Posterior cingulate gyrus (tissue), 11 donors: ENCODE results near the gene RBM18.

ENCODE experiments used
- DNase-seq, 10 donors: peaks; one replicate each; pipeline versions ENCODE4 v3.0.0 to v3.0.0-alpha.2; 2020 to 2021; ENCODE audit warnings: mixed read lengths in 3 of 10
- intact Hi-C: fragments of 100-400 bp; cut with DNase I; formaldehyde crosslinking; loops from one replicate; pipeline ENCODE4 v1.15.1; 2023

Gene RBM18

DNA sequence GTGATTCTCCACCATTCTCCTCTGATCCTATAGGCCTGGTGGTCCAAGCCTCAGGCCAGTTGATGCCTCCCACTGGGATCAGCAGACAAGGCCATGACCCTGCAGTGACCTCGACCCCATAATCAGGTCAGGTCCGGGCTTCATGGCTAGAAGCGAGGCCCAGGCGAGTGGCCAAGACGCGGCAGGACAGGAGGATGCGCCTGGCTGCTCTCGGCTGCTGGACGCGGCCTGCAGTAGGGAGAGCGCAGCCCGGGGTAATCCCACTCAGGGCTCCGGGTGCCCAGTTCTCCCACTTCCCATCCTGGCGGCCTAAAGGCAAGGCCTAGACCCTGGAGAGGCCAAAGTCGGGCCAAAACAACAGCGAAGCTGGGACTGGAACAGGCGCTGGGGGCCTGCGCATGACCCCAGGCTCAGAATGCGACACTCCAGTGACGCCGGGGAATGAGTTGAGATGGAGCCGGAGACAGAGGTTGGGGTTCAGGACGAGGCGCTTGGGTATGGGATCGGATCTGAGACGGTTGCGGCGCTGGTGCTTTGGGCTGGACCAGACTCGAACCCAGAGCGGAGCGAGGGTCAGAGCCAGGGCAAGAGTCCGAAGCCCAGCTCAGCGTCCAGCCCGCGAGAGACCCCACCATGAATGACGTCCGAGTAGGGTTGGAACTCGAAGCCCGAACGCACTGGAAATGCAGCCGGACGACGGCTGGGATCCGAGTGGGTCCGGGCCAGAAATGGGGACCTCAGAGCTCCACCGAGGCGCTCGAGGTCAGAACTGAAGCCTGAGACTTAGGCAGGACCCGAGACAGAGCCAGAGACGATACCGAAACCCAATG lies 39.1 kb downstream of the RBM18 start:
- no peak for DNase-seq
- intact Hi-C loops = no loop called here

DNA sequence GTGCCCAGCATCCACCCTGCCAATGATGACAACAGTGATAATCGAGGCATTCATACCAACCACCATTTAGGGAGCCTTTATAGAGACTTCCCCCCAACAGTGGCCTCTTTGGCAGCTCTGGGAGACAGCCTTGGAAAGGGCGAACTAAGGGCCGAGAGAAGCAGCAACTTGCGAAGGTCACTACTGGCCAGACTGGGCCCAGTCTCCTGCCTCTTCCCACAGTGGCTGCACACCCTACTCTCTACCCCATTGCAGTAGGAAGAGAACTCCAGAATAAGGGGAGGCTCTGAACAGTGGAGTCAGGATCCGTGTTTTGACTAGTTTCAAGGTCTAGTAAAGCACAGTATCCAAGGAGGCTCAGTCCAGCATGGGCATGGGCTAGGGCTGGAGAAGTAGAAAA lies 41.2 kb downstream of the RBM18 start:
- no peak for DNase-seq
- intact Hi-C loops = no loop called here

DNA sequence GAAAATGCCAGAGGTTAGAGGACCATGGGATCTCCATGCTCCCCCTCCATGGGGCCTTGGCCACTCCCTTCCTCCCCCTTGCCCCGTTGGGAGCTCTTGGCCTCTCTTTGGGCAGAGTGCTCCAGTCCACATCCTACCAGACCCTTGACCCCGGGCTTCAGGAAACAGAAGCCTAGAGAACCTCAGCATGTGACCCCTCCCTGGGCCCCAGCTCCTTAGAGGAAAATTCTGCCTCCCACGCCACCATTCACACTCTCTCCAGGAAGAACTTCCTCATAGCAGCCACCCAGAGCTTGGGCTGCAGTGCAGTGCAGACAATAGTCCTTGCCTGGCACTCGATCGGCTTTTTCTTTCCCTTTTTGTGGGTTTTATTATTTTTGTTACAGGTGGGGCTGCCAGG lies 41.8 kb downstream of the RBM18 start:
- intact Hi-C loops = no loop called here
- no peak for DNase-seq

DNA sequence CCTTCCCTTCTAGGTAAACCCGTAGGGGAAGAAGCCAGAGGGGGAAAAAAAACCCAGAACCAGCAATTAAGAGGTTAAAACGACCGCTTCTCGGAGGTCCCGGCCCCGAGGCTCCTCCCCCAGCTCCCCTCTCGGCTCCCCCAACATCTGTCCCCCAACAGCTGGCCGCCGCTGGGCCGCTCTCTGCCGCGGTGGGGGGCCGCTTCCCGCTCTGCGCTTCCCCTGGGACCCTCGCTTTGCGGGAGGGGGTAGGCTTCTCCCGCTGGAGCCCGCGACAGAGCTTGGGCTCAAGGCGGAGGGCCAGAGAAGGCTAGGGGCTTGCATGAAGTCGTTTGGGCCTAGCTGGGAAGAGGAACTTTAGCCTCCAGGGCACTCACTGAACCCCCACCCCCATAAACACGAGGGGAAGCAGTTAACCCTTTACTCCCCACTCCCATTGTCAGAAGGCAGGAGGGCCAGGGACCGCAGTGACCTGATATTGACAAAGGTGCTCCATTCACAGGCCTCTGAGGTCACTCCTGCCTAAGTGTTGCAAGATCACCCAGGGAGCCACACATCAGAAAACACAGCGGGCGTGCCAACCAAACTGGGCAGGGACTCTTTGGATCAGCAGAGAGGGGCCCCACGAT lies 43.3 kb downstream of the RBM18 start:
- intact Hi-C loops = no loop called here

DNA sequence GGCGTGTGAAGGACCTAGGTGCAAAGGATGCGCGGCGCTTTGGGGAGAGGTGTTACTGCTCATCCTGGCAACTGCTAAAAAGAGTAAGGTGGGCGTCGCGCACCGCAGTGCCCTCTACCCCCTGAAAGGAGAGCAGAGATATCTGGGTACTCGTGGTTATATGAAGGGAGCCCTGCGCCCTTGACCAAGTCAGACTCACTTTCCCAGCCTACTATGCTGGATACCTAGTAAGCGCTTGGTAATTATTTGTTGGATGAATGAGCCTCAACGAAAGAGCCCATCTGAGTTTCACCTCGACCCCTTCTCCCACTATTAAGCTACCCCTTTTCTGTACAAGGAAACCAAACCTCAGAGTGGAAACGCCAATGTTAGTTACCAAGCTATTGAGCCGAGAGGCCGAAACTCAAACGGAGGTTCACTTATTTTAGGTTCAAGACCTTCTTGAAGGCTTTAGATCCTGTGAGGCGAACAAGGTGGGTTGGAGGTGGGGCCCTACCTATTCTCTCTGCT lies 43.9 kb downstream of the RBM18 start:
- DNase-seq = no peak
- intact Hi-C loops = no loop called here

More for the DNA sequence above, 43.3 kb downstream of the RBM18 start:
- no peak for DNase-seq

DNA sequence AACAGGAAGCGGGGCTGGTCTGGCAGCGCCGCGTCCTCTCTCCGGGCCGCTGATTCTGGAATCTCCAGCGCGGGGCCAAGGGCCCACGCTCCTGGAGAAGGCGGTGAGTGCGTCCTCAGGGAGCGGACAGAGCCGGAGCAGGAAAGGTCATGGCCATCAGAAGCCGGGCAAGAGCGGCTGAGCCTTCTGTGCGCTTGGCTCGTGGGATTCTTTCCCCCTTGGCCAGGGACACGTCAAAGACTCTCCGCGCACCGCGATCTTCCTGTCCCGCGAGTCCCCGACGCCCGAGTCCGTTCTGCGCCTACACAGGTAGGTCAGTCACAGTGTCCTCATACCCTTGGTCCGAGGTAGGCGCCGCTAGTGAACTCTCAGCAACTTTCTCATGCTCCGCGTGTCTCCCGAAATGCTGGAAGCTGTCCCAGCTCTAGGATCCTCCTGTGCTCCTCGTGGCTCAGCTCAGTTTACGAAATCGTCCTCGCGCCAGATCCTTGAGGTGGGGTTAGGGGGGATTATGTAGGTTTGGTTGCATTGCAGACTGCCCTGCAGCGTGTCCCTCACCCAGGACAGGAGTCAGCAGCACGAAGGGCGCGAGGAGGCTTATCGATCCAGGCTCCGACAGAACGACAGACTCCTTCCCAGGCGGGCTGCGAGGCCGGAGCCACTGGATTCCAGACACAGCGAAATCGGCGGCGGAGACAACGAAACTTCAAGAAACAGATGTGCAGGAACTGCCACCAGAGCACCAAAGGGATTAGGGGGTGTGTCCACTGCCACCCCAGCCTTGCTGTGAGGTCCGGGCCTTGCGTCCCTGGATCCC lies 44.6 kb downstream of the RBM18 start:
- DNase-seq = no peak
- intact Hi-C loops = no loop called here

DNA sequence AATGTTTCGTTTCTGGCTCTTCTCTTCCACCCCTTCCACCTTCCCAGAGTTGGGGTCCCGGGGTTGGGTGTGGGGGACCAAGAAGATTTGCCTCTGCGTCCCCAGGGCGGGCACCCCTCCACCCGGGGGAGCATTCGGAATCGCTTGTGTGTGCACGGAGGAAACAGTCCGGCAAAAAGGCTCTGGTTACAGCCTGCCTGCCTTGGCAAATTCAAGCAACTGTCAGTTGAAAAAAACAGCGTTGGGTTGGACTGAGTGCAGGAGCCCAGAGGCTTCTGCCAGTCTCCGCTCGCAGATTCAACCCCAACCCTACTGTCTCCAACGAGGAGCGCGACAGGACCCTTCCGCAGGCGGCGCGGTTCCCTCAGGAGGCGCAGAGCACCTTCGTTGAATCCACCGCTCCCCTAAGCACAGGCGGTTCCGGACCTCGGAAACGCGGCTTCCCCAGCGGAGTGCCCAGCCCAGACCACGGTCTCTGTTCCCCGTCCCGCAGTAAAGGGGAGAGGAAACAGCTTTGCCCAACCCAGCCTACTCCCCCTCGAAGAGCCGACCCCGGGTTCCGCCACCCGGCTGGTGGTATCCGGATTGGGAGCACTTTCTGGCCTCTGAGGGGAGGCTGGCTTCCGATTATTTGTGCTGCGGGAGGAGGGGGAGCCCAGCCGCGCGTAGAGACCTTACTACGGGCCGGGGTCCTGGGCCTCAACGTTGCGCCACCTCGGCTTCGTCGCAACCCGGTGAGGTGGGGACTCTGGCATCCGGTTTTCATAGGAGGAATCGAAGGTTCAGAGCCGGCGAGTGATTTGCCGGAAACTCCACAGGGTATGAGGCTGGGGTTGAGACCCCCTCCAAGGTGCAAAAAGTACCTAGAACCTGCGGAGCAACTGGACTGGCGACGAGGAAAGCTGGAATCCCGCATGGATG lies 45.4 kb downstream of the RBM18 start:
- intact Hi-C loops = no loop called here
- peak in 1 of 10 donors; percentile 71 for DNase-seq

DNA sequence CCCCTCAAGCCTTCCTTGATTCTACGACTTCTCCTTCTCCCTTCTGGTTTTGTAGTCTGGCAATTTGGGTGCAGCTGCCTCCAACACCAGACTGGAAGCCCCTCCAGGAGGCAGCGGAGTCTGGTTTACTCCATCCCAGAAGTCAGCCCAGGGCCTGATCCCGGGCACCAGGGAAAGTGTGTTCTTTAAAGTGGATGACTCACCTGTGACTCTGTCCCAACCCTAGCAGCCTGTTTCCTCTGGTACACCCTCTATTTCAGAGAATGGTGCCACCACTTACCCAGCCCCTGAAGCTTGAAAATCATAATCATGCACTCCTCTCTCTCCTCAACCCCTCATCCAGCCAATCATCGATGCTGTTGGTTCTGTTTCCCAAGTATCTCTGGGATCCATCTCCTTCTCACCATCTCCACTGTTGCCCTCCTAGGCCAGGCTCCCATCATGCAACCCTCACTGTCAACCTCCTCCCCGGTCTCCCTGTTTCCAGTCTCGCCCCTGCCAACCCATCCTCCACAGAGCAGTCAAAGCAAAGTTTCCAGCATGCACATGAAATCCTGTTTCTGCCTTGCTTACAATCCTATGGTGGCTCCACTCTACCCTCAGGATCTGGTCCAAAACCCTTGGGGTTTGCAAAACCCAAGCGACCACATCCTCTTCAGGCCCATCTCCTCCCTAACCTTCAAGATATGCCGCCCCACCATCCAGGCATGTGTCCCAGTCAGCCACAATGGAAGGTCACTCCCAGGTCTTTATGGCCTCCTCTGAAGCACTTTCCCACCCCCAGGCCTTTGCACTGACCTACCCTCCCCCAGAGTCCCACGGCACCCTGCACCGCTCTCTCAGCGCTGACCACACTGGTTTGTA lies 46.3 kb downstream of the RBM18 start:
- intact Hi-C loops = no loop called here
- no peak for DNase-seq

DNA sequence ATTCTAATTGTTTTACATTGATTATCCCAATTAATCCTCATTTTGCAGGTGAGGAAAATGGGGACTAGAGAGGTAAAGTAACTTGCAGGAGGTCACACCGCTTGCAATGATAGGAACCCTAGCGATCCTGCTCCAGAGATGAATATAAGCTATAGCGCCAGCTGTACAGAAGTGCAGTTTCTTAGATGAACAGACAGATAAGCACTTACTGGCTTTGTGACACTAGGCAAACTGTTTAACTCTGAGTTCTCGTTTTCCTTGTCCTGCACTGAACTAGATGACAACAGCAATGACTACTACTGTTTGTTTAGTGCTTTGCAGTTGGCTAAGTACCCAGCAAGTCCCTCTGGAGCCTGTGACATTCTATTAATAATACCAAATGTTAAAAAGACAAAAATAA lies 47.0 kb downstream of the RBM18 start:
- no peak for DNase-seq
- intact Hi-C loops = no loop called here

DNA sequence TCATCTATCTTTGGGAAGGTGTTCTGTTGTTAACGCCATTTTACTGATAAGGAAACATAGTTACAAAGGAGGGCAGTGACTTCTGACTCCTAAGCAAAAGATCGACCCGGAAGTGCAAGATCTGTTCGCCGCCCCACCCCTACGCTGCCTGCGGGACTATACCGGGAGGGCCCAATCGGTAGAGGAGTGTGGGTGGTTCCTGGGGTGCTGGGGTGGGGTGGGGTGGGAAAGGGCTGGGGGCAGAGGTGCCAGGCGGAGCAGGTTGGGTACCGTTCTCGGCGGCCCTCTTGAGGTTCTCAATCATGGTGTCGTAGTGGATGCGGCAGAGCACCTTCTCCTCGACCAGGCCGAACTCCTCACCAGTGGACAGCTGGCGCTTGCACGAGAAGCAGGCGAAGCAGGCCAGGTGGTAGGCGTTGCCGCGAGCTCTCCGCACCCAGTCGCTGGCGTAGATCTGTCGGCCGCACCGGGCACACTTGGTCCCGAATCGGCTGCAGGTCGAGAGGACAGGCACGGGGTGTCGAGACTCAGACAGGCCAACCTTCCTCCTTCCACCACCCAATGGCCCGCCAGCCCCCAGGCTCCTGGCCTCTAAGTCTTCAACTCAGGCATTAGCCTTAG lies 47.7 kb downstream of the RBM18 start:
- peak in 1 of 10 donors; percentile 61 for DNase-seq
- intact Hi-C loops = no loop called here

DNA sequence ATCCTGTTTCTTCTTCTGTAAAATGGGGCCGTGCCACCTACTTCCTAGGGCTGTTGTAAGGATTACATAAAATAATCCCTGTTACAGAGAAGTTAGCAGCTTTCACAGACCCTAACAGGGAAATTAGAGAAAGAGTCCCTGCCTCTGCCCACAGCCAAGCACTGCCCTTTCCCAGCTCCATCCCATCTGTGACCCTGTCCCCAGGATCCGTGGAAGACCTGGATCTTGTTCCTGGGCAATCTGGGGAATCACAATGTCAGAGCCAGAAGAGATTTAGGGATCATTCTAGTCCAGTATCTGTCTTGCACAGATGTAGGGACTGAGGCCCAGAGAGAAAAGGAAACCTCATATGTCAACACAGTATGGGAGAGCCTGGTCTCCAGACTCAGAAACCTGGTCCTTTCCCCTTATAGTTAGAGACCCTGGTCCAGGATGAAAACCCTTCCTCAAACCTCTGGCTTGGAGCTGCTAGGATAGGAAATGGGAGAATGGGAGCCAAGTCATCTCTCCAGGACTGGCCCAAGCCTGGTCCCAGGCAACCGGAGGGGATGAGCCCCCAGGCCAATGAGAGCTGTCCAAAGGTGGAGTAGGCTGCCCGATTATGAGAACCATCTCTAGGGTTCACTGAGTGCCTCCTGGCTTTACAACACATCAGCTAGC lies 48.4 kb downstream of the RBM18 start:
- DNase-seq = no peak
- intact Hi-C loops = no loop called here

DNA sequence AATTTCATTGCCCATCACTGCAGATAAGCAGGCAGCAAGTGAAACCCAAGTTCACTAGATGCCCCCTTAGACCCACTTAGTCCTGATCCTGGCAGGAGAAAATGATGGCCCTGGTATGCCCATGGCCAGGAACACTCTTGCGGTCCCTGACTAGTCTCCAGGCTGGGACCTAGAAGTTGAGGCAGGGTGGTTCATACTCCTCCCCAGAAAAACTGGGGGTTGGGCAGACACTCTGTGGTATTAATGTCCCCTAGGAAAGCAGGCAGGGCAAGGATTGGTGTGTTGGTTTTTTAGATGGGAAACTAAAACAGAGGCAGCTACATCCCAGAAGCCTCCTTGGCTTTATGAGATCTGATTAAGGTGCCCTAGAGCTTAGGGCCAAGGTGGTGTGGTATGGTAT lies 49.0 kb downstream of the RBM18 start:
- intact Hi-C loops = no loop called here
- no peak for DNase-seq

DNA sequence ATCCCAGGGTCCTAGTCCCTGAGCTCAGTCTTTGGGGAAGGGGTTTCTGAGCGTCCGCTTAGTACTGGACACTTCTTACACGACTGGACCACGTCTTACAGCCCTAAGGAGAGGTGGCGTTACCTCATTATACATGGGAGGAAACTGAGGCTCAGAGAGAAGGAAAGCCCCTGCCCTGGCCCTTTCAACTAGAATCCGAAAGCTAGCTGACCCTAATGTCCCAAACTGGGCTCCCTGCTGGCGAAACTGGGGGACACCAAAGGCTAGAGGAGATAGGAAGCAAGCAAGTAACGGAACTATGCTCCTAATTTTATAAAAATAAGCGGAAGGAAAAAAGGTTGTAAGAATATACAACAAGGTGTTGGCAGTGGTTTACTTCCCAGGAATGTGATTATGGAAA lies 50.1 kb downstream of the RBM18 start:
- DNase-seq = peak in 1 of 10 donors; percentile 22
- intact Hi-C loops = no loop called here

DNA sequence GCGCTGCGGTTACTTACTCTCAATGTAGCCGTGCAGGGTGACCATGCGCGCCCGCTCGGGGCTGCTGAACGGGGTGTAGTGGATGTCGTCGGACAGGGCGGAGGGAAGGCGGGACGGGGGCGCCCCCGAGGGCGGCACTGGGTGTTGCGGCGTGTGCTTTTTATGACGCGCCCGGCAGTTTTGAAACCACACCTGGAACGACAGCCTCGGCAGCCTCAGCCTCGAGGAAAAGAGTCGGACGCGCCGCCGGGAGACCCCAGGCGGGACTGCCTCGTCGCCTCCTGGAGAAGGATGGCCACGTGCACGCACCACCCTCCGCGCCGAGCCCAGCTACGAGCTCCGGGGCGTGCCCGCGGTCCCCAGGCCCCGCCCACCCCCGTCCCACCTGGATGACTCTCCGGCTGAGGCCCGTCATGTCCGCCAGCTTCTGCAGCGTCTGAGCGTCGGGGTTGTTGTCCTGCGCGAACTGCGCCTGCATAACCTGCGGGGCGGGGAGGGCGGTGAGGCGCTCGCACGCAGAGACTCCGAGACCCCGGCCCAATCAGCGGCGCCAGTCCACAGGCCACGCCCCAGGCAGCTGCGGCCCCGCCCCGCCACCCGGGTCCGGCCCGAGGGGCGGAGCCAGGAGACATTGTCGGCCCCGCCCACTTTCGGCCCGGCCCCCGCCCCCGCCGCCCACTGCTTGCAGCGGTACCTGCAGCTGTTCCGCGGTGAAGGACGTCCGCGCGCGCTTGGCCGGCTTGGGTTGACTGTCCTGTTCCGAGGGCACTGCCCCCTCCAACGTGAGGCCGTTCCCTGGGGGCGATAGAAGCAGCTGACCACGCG lies 50.8 kb downstream of the RBM18 start:
- intact Hi-C loops = no loop called here
- DNase-seq = peak in 3 of 10 donors; percentile 76 to 89 (median 76)

DNA sequence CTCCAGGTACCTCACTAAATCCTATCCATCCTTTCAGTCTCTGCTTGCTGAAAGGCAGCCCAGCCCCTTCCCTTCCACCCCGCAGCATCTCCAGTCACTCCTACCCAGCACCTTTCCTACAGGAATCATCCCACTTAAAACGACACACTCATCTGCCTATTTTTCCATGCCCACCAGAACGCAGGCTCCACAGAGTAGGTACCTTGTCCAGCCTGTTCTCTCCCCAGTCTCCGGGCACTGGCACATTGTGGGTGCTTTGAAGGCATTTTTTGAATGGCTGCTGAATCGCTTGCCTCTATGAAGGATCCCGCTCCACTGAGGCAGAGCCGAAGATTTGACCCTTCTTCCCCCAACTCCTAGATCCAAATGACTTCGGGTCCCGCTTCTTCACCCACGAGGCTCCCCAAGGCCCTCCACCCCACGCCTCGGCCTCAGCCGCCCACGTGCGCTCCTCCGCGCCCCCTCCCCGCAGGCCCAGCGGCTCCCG lies 51.5 kb downstream of the RBM18 start:
- intact Hi-C loops = no loop called here
- no peak for DNase-seq

DNA sequence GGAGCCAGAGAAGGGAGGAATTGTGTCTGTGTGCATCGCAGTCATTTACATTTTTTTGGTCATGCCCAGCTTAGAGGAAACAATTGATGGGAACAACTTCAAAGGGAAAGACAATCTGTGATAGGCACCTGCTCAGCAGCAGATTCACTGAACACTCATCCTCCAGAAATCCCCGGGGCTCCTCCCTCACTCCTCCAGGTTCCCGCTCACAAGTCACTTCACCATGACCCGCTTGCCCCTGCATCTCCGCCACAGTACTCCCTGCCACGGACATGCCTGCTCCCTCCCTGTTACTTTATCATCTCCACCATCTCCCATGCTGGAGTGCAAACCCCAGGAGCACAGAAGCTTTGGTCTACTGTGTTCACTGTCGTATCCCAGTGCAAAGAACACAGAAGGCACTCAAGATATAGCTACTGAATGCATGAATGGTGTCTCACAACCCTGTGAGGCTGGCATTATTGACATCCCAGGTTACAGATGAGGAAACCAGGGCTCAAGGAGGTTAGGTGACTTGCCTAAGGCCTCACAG lies 52.1 kb downstream of the RBM18 start:
- intact Hi-C loops = no loop called here
- DNase-seq = peak in 1 of 10 donors; percentile 20

DNA sequence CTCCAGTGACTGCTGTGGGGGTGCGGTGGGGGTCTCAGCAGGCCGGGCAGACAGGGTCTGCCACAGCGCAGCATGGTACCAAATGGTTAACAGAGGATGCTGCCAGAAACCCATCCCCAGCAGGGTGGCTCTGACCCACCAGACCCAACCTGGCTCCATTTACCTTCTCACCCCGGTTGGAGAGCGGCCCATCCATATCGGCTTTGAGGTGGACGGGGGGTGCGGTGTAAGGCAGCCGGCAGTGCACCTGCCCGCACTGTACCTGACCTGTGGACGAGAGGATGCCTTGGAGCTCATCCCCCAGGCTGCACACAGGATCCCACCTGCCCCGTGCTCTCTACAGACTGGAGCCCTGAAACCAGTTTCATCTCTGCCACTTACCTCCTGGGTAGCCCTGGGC lies 55.2 kb downstream of the RBM18 start:
- DNase-seq = peak in 1 of 10 donors; percentile 34
- intact Hi-C loops = no loop called here
